ENCODE measurements around the gene SCUBE1. TPM values are rescaled to one million over a fixed set of nuclear protein-coding genes. Genes with fewer than 3 reads are reported as not detected.

Gene SCUBE1
- total RNA-seq, 1 experiment from 2014 or later: 0.54 TPM

DNA sequence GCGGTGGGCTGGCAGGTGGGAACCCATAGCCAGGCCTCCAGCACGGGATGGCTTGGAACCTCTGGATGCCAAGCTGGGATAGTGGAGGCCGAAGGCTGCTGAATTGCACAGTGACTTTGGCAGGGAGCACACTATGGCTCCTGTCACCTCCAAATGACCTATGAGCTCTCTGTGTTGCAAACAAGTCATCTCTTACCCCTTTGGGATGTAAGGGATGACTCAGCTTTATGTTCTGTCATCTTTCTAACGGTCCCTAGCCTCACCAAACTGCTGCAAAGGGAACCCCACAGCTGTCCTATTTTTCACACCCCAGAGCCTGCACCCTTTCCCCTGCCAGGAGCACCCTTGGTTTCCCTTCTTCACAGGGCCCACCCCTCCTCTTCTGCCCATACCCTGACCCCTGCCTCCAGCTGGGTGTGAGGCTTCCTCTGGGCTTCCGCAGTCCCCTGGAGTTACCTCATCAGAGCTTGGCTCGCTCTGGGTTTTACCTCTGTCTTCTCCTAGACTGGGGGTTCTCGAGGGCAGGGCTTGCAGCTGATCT lies 2.7 kb upstream of the SCUBE1 start:
- Mint-ChIP-seq H3K4me1 (ENCODE audit: low read depth, unreplicated experiment) (no peaks in the 10 kb centered on the region), H3K9me3 (ENCODE audit: low read depth, unreplicated experiment) (no peaks in the 10 kb centered on the region), H3K4me3 (ENCODE audit: low read depth, unreplicated experiment) (no peak overlapping the region), H3K36me3 (ENCODE audit: insufficient read depth, unreplicated experiment) (peaks cover 4% of the 10 kb centered on the region), H3K27me3 (ENCODE audit: unreplicated experiment) (peaks cover 52% of the 10 kb centered on the region), H3K27ac (ENCODE audit: unreplicated experiment) (no peak overlapping the region)
- DNase-seq: no peak
- CTCF ChIA-PET: interaction anchor here (0.6 to 3.0 kb wide), 18 partner anchors 8 to 990 kb away, joined by 3 to 63 read pairs (median 4); partner anchors contain the start of gene TTLL12
- TF ChIP-seq CTCF (IDR thresholded peaks at IDR 0.05; ENCODE audit: unreplicated experiment): no peak
- no TSS peak for BruUV-seq (replicated peaks)
- intact Hi-C loops (cut with micrococcal nuclease; ENCODE audit: unreplicated experiment): loop anchor here (1.0 kb wide), 2 partner anchors 72 to 115 kb away; no protein-coding TSS in a partner anchor

- CTCF ChIA-PET: interaction anchor here (1.2 to 3.0 kb wide), 7 partner anchors 53 to 114 kb away, joined by 4 to 63 read pairs (median 6); no protein-coding TSS in a partner anchor
- TF ChIP-seq CTCF (IDR thresholded peaks at IDR 0.05; ENCODE audit: unreplicated experiment): no peak
- peaks cover 4% of the 10 kb centered on the region for H3K36me3 Mint-ChIP-seq (ENCODE audit: insufficient read depth, unreplicated experiment)
- intact Hi-C loops (cut with micrococcal nuclease; ENCODE audit: unreplicated experiment): no loop called here
- peaks cover 47% of the 10 kb centered on the region for H3K27me3 Mint-ChIP-seq (ENCODE audit: unreplicated experiment)
- no peak overlapping the region for H3K27ac Mint-ChIP-seq (ENCODE audit: unreplicated experiment)
- H3K9me3 Mint-ChIP-seq (ENCODE audit: low read depth, unreplicated experiment): no peaks in the 10 kb centered on the region
- no peak for DNase-seq
- no TSS peak for BruUV-seq (replicated peaks)
- H3K4me1 Mint-ChIP-seq (ENCODE audit: low read depth, unreplicated experiment): no peaks in the 10 kb centered on the region
- no peak overlapping the region for H3K4me3 Mint-ChIP-seq (ENCODE audit: low read depth, unreplicated experiment)
These were observed 2.2 kb upstream of the SCUBE1 start for GRCh38 chr22:43345356-43345755.

GRCh38 chr22:43344520-43344787 lies 1.3 kb upstream of the SCUBE1 start:
- CTCF ChIA-PET: interaction anchor here (1.2 kb wide), 1 partner anchor 70 kb away, joined by 6 read pairs; no protein-coding TSS in a partner anchor
- no TSS peak for BruUV-seq (replicated peaks)
- intact Hi-C loops (cut with micrococcal nuclease; ENCODE audit: unreplicated experiment): no loop called here
- no peak for DNase-seq
- Mint-ChIP-seq H3K9me3 (ENCODE audit: low read depth, unreplicated experiment) (no peaks in the 10 kb centered on the region), H3K36me3 (ENCODE audit: insufficient read depth, unreplicated experiment) (peaks cover 4% of the 10 kb centered on the region), H3K4me3 (ENCODE audit: low read depth, unreplicated experiment) (no peak overlapping the region), H3K27ac (ENCODE audit: unreplicated experiment) (no peak overlapping the region), H3K27me3 (ENCODE audit: unreplicated experiment) (peaks cover 38% of the 10 kb centered on the region), H3K4me1 (ENCODE audit: low read depth, unreplicated experiment) (no peaks in the 10 kb centered on the region)
- TF ChIP-seq CTCF (IDR thresholded peaks at IDR 0.05; ENCODE audit: unreplicated experiment): no peak

DNA sequence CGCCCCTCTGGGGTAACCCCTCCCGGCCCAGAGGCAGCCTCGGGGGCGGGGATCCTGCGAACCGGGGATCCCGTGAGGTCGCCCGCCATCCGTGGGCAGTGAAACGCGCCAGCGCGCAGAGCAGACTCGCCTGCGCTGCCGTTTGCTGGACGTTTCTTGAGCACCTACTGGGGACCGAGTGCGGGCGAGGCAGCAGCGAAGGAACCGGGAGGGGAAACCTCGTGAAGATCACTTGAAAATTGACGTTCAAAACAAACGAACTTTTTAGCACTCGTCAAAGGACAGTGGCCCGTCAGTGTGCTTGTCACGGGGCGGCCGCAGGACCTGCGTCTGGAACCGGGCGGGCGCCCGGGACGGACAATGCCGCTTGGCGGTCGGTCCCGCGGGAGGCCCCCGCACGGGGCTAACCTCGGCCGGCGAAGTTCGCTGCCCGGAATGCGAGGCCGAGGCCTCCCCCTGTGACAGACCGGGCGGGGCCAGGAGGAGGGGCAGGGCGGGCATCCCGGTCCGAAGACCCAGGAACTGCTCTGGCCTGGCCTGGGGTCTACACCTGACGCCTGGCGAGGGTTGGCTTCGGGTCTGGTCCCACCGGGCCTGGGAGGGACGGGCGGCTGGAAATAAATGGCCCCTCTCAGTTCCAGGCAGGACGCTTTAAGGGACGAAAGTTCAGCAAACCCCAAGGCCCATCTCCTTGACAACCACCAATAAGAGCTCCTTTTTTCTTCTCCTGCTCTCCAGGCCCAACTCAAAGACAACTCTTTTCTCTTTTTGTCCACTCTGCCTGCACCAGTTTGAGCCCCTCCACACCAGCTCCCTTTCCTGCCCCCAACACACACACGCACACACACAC lies 723 bp upstream of the SCUBE1 start:
- H3K27ac Mint-ChIP-seq (ENCODE audit: unreplicated experiment): no peak overlapping the region
- peaks cover 32% of the 10 kb centered on the region for H3K27me3 Mint-ChIP-seq (ENCODE audit: unreplicated experiment)
- DNase-seq: no peak
- H3K4me3 Mint-ChIP-seq (ENCODE audit: low read depth, unreplicated experiment): no peak overlapping the region
- H3K9me3 Mint-ChIP-seq (ENCODE audit: low read depth, unreplicated experiment): no peaks in the 10 kb centered on the region
- BruUV-seq (replicated peaks): no TSS peak
- TF ChIP-seq CTCF (IDR thresholded peaks at IDR 0.05; ENCODE audit: unreplicated experiment): no peak
- CTCF ChIA-PET: interaction anchor here (0.6 to 1.2 kb wide), 2 partner anchors 69 to 70 kb away, joined by 3 to 6 read pairs; no protein-coding TSS in a partner anchor
- peaks cover 4% of the 10 kb centered on the region for H3K36me3 Mint-ChIP-seq (ENCODE audit: insufficient read depth, unreplicated experiment)
- H3K4me1 Mint-ChIP-seq (ENCODE audit: low read depth, unreplicated experiment): no peaks in the 10 kb centered on the region
- intact Hi-C loops (cut with micrococcal nuclease; ENCODE audit: unreplicated experiment): no loop called here
